ENCODE data around the gene SLC18B1. TPM values are rescaled to one million over a fixed set of nuclear protein-coding genes. Genes with fewer than 3 reads are reported as not detected.

SLC18B1 gene
- total and polyA plus RNA-seq, 2 of the 13 experiments (the other 11 are each of a cell fraction or from before 2014, with no cell fraction given): 11.4 to 13.8 TPM

GRCh38 chr6:132817554-132818403 is 19.3 kb upstream of the SLC18B1 start (continued):
- TF ChIP-seq NFAT5 (CRISPR knock-in tag; IDR thresholded peaks at IDR 0.05) (no peak), ZNF276 (CRISPR knock-in tag; IDR thresholded peaks at IDR 0.05; ENCODE audit: low read depth) (peak; percentile 36; the same call in 1 of the 2 replicates), PRMT3 (CRISPR knock-in tag; IDR thresholded peaks at IDR 0.05; ENCODE audit: borderline replicate concordance, low read depth) (peak; percentile 71; the same call in 1 of the 2 replicates), ZNF816 (CRISPR knock-in tag; IDR thresholded peaks at IDR 0.05; ENCODE audit: borderline replicate concordance) (peak; percentile 67; the same call in 1 of the 2 replicates), SSRP1 (CRISPR knock-in tag; IDR thresholded peaks at IDR 0.05) (peak; percentile 89; the same call in 1 of the 2 replicates), ZNF577 (CRISPR knock-in tag; IDR thresholded peaks at IDR 0.05; ENCODE audit: borderline replicate concordance, low read depth) (no peak), BRF2 (CRISPR knock-in tag; IDR thresholded peaks at IDR 0.05) (0 out of 2 replicates have a peak, but pooled peaks have one; percentile 28), SOX13 (IDR thresholded peaks at IDR 0.05) (no peak), SOX13 (CRISPR knock-in tag; conservative IDR thresholded peaks at IDR 0.05 in 1 of 2, IDR thresholded peaks at IDR 0.05 in 1 of 2) (peak in 1 of 2 experiments; percentile 96; a peak in 1 of 4 replicates), POLR2G (IDR thresholded peaks at IDR 0.05; ENCODE audit: low read depth, low read length) (peak; percentile 45), WIZ (CRISPR knock-in tag; IDR thresholded peaks at IDR 0.05) (no peak), TBL1XR1 (IDR thresholded peaks at IDR 0.05; ENCODE audit: borderline replicate concordance, low read length, partially characterized antibody) (no peak), ZBTB2 (CRISPR knock-in tag; IDR thresholded peaks at IDR 0.05; ENCODE audit: low read depth) (no peak), CEBPG (CRISPR knock-in tag; IDR thresholded peaks at IDR 0.05) (0 out of 2 replicates have a peak, but pooled peaks have one; percentile 21)
- TF ChIP-seq, protein P1, sequence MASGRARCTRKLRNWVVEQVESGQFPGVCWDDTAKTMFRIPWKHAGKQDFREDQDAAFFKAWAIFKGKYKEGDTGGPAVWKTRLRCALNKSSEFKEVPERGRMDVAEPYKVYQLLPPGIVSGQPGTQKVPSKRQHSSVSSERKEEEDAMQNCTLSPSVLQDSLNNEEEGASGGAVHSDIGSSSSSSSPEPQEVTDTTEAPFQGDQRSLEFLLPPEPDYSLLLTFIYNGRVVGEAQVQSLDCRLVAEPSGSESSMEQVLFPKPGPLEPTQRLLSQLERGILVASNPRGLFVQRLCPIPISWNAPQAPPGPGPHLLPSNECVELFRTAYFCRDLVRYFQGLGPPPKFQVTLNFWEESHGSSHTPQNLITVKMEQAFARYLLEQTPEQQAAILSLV (CRISPR knock-in tag; IDR thresholded peaks at IDR 0.05; ENCODE audit: borderline replicate concordance): peak; percentile 20; the same call in 1 of the 2 replicates
- TF ChIP-seq, protein P2, sequence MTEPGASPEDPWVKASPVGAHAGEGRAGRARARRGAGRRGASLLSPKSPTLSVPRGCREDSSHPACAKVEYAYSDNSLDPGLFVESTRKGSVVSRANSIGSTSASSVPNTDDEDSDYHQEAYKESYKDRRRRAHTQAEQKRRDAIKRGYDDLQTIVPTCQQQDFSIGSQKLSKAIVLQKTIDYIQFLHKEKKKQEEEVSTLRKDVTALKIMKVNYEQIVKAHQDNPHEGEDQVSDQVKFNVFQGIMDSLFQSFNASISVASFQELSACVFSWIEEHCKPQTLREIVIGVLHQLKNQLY (CRISPR knock-in tag; IDR thresholded peaks at IDR 0.05): no peak

All from HepG2 (cell line).